GM18499 (cell line): ENCODE results near the gene RNF168.
"Not testable (repeated sequence)": the region's sequence is repeated elsewhere in the genome, so short reads cannot be mapped to it uniquely, and the experiment has no call there.

Experiments
- ATAC-seq: cut with Tn5 transposase; IDR thresholded peaks from one replicate; pipeline ENCODE4 v1.9.1; 2021; ENCODE audit warnings: moderate number of reproducible peaks; ENCODE audit not compliant: insufficient read depth, unreplicated experiment

The RNF168 gene

GRCh38 chr3:196517162-196517800, 13.7 kb upstream of the RNF168 start:
- ATAC-seq, result no peak

- no peak for ATAC-seq
These were observed 11.5 kb upstream of the RNF168 start, which contains the start of gene SMCO1 for GRCh38 chr3:196514913-196515621. Gene SMCO1 (minus strand): TSS chr3:196515346. CDS start chr3:196515209, 137 bp downstream.

- ATAC-seq, result no peak
These were observed 10.8 kb upstream of the RNF168 start for GRCh38 chr3:196514350-196514716.

GRCh38 chr3:196513697-196514349, 10.3 kb upstream of the RNF168 start:
- ATAC-seq, result no peak

GRCh38 chr3:196511646-196512425, 8.3 kb upstream of the RNF168 start:
- ATAC-seq, result not testable (repeated sequence)

- not testable (repeated sequence) for ATAC-seq
These were observed 7.5 kb upstream of the RNF168 start for GRCh38 chr3:196511108-196511507.

GRCh38 chr3:196506687-196507086, 3.1 kb upstream of the RNF168 start:
- ATAC-seq, result no peak

GRCh38 chr3:196504556-196504955, 988 bp upstream of the RNF168 start:
- ATAC-seq, result no peak

- not testable (repeated sequence) for ATAC-seq
These were observed 470 bp upstream of the RNF168 start for GRCh38 chr3:196504077-196504398.

GRCh38 chr3:196502775-196503195, 783 bp downstream of the RNF168 start:
- ATAC-seq, result no peak

GRCh38 chr3:196501316-196502044, 2.1 kb downstream of the RNF168 start:
- no peak for ATAC-seq

- ATAC-seq, result no peak
These were observed 3.6 kb downstream of the RNF168 start for GRCh38 chr3:196499807-196500524.

- no peak for ATAC-seq
These were observed 4.5 kb downstream of the RNF168 start for GRCh38 chr3:196499061-196499460.

GRCh38 chr3:196498297-196498696, 5.3 kb downstream of the RNF168 start:
- ATAC-seq, result no peak

- no peak for ATAC-seq
These were observed 7.4 kb downstream of the RNF168 start for GRCh38 chr3:196496183-196496582.

GRCh38 chr3:196493292-196493691, 10.3 kb downstream of the RNF168 start:
- no peak for ATAC-seq

- no peak for ATAC-seq
These were observed 11.5 kb downstream of the RNF168 start for GRCh38 chr3:196492080-196492479.

- no peak for ATAC-seq
These were observed 13.8 kb downstream of the RNF168 start for GRCh38 chr3:196489747-196490146.

GRCh38 chr3:196486263-196486662, 17.3 kb downstream of the RNF168 start:
- ATAC-seq, result no peak
